Spleen (tissue), 7 donors: ENCODE measurements around the gene NPR2.

ENCODE experiments used
- POLR2A ChIP-seq, 3 donors: fragments of 450-650 bp; IDR thresholded peaks; one replicate each; pipeline ENCODE4 v1.5.1; 2017; ENCODE audit warnings: antibody characterized with exemption in 3 of 3, mild to moderate bottlenecking in 1 of 3
- TF ChIP-seq, protein P1 (sequence below), 11 experiments: fragments of 200-600 bp in 7 of 11; fragments of 450-650 bp in 4 of 11; sonication (generic) in 4 of 11; IDR thresholded peaks in 8 of 11; conservative IDR thresholded peaks in 3 of 11; 1 replicate in 7 of 11; 2 replicates in 4 of 11; pipeline versions ENCODE4 v1.4.0 to v1.8.0; 2016 to 2021; ENCODE audit warnings: antibody characterized with exemption in 11 of 11, inconsistent platforms in 4 of 11, mild to moderate bottlenecking in 1 of 11
- donor health status: DM: no; HTN: no; CAD: no; lungs with moderate emphysema.
- donor health status: DM: no; HTN: no; CAD: no.
- donor health status: DM: no; HTN: no; CAD: no.

DNA sequence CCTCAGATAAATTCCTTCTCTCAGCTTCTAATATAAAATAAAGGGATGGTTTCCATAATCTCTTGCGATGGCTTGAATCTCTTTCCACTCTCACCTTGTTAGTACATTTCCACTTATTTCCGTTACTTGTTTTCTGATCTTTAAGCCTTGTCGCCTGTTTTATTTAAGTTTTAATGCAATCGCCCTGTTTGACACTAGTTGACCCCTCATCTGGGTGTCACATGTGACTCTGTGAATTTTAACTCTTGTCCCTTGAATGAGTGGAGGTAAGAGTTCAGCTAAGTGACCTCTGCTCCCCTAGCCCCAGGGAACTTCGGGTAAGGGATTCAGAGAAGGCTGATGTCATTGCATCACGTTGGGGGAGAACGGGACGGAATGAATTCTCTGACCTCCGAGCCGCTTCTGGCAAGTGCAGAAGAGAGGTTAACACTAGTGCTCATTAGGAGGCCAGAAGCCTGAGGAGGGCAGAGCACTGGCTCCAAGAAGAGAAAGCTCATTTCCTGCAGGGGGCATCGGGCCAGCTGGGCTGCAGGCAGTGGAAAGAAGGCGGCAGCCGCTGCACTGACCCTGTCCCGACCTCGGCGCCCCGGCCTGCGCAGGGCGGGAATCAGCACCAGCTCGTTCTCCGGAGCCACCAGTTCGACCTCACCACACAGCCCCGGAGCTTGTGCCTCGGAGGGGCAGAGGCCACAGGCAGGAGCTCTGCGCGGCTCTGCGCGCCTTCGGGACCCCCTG is 22.9 kb downstream of the NPR2 start:
- TF ChIP-seq, protein P1, sequence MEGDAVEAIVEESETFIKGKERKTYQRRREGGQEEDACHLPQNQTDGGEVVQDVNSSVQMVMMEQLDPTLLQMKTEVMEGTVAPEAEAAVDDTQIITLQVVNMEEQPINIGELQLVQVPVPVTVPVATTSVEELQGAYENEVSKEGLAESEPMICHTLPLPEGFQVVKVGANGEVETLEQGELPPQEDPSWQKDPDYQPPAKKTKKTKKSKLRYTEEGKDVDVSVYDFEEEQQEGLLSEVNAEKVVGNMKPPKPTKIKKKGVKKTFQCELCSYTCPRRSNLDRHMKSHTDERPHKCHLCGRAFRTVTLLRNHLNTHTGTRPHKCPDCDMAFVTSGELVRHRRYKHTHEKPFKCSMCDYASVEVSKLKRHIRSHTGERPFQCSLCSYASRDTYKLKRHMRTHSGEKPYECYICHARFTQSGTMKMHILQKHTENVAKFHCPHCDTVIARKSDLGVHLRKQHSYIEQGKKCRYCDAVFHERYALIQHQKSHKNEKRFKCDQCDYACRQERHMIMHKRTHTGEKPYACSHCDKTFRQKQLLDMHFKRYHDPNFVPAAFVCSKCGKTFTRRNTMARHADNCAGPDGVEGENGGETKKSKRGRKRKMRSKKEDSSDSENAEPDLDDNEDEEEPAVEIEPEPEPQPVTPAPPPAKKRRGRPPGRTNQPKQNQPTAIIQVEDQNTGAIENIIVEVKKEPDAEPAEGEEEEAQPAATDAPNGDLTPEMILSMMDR (IDR thresholded peaks at IDR 0.05 in 8 of 11, conservative IDR thresholded peaks at IDR 0.05 in 3 of 11): peak in 8 of 11 experiments; percentile 10 to 51 (median 34)
- TF ChIP-seq POLR2A (IDR thresholded peaks at IDR 0.05): no peak
